SW480 (cell line): ENCODE results near the gene COTL1.

ENCODE experiments used
- DNase-seq: peaks from one replicate; pipeline ENCODE4 v3.0.0-alpha.2; 2016; ENCODE audit warnings: low spot score

The COTL1 gene

GRCh38 chr16:84614073-84614459 is 3.8 kb downstream of the COTL1 start:
- no peak for DNase-seq

DNA sequence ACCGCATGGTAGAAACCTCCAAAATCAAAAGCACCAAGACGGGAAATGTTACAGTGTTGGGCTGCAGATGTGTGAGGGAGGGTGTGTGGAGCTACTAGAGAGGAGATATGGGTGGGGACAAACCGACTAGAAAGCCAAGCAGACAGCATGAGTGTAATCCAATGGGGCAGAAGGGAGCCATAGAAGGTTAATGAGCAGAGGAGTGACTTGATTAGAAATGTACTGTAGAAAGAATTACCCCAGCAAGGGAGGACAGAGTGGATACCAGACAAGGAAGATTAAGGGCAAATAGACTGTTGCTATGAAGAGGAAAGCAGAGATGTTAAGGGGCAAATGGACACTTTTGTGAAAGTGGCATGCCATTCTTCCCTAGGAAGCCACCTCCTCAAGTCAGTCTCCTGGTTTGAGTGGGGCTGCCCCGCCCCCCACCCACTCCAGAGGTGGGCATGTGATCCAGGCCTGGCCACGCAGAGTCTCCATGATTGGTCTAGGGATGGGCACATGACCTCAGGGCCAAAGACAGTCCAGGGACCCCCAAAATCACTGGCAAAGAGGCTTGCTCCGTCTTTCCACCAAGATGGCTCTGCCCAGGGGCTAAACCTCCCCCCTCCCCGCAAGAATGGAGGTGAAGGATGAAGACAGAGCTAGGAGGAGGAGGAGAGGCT is 4.3 kb downstream of the COTL1 start:
- DNase-seq: no peak

DNA sequence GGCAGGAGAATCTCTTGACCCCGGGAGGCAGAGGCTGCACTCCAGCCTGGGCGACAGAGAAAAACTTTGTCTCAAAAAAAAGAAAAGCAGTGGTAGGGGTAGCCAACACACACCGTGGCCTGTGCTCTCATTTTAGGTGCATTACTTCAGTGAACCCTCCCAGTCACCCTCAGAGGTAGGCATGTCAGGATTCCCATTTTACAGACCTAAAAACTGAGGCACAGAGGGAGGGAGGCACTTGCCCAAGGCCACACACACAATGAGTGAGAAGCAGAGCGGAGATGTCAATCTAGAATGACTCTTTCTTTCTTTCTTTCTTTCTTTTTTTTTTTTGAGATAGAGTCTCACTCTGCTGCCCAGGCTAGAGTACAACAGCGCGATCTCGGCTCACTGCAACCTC is 5.2 kb downstream of the COTL1 start:
- no peak for DNase-seq

- DNase-seq: no peak
Measured at GRCh38 chr16:84611041-84611440, 6.8 kb downstream of the COTL1 start.

- DNase-seq: no peak
Measured at GRCh38 chr16:84610376-84610775, 7.5 kb downstream of the COTL1 start.

DNA sequence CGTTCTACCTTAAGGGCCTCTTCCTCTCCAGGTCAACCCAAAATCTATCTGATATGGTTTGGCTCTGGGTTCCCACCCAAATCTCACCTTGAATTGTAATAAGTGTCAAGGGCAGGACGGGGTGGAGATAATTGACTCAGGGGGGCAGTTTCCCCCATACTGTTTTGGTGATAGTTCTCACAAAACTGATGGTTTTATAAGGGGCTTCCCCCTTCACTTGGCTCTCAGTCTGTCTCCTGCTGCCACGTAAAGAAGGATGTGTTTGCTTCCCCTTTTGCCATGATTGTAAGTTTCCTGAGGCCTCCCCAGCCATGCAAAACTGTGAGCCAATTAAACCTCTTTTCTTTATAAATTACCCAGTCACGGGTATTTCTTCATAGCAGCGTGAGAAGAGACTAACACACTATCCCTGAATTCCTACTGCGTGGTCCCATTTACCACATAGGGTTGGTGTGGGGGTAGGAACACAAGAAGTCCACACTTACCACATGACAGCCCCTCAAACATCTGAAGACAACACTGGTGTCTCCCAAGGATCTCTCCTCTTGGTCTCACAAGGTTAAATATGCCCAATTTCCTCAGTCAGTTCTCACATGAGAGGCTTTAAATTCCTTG is 8.2 kb downstream of the COTL1 start:
- DNase-seq: no peak

DNA sequence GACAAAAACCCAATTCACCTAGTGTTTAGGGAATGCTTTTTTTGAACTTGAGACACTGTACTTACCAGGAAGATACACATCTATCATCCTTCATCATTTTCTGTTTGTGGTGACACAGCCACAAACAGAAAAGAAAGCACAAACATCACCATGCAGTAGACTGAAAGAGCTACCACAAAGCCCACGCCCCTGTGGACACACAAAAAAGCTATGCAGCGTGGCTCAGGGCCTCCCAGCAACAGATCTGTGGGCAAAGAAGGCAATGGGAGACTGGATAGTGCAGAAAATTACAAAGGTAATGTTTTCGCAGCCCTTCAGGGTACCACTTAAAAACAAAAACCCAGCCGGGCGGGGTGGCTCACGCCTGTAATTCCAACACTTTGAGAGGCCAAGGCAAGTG is 9.6 kb downstream of the COTL1 start:
- DNase-seq: no peak

DNA sequence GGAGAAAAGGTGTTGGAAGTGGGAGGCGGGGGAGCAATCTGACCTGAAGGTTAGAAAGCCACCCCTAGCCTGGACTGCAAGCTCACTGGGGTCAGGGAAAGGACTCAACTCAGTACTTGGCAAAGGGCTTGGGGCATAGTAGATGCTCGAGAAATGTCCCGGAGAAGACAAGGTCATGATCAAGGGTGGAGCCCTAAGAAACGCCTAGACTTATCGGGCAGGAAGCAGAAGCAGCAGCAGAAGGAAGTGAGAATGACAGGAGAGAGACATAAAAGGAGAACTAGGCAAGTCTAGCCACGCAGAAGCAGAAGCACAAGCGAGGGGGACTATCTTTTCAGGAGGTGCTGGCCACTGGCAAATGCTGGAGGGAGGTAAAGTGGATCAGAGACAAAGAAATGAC is 10.2 kb downstream of the COTL1 start:
- DNase-seq: no peak

- DNase-seq: no peak
Measured at GRCh38 chr16:84607061-84607460, 10.8 kb downstream of the COTL1 start.

DNA sequence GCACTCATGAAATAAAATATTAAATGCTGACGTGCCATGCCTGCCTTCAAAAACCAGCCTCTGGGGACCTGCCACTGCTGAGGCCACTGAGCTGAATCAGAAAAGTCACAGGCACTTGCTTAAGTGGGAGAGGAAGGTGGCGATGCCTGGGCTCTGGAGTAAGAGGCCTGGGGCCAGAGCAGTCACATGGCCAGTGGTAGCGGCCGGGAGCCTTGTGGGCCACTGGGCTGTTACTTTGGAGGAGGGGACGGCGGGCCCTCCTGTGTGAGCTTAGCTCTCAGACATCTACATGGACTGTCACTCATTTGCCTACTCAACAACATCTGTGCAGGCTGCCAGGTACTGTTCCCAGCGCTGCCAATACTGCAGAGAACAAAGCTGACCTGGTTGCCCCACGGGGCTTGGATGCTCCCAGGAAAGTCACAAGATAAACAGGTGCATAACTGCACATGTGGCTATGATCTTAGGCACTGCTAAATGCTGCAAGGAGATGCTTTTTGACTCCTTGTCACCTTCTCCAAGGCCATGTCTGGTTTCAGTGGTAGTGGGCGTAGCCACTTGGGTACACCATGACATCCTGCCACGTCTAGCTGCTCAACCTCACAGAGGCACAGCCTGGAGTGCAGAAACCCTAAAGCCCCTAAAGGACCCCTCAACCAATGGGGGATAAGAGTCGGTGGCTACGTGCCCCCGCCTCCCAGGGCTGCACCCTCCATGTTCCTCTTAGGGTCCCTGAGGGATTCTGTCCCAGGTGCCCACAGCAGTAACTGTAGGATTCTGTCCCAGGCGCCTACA is 11.6 kb downstream of the COTL1 start:
- DNase-seq: no peak

GRCh38 chr16:84605339-84605848 is 12.5 kb downstream of the COTL1 start:
- DNase-seq: no peak

DNA sequence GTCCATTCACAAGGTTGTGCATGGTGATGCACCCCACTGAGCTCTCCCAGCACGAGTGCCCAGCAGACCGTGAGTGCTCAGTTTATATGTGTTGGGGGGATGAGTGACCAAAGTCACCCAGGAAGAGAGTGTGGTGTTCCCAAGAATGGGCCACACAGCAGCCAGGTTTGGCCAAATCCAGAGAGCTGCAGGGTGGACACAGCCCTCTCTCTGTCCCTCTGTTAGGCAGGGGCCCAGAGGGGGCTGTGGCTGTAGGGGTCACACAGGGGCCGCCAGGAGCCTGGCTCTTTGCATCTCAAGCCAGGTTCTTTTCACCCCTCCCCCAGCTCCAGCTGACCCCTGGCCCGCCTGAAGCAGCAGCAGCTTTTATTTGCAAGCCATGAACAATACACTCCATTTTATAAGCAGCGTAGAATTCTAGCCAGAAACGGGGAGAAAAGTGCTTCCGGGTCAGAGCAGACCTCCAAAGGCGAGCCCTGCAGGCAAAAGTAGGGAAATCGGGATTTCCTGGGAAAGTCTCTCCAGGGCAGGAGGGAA is 13.3 kb downstream of the COTL1 start:
- DNase-seq: no peak

DNA sequence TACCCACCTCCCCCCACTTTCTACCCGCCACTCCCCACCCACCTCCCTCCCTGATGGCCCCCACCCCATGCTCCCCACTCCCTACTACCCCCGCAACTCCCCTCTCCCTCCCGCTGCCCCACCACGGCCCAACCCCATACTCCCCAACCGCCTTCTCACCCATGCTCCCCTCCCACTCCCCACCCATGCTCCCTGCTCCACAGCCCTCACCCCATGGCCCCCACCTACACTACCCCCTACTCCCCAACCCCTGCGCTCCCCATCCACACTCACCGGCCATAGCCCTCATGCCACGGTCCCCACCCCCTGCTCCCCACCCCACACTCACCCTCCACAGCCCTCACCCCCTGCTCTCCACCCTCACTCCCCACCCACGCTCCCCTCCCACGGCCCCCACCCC is 13.9 kb downstream of the COTL1 start:
- DNase-seq: no peak

- DNase-seq: no peak
Measured at GRCh38 chr16:84603140-84603816, 14.6 kb downstream of the COTL1 start.

DNA sequence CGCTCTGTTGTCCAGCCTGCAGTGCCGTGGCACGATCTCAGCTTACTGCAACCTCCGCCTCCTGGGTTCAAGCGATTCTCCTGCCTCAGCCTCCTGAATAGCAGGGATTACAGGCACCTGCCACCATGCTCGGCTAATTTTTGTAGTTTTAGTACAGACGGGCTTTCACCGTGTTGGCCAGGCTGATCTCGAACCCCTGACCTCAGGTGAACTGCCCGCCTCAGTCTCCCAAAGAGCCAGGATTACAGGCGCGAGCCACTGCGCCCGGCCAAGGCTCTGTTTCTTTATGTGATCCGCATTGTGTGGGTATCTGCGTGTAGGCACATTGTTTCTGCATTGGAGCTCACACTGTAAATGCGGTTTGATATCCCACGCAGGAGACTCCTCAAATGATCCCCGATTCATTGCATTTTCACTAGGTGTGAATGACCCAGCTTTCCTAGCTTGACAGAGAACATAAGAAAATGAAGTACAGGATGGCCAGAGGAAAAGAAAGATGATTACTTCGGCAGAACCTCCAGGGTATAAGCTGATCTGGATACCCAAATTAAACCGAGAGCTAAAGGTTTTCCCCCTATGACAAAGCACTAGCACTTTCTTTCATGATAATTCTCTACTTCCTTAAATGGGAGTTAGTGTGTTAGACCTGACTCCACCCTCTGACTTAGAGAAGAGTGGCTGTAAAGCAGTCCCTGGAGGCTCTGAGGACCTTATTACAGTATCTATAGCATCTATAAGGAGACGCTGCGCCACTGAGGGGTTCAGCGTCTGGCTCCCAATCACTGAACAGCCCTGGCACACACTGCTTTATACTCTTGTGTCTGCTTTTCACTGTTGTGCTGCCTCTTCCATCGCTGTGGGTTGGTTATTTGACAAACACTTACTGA is 17.3 kb downstream of the COTL1 start:
- no peak for DNase-seq

DNA sequence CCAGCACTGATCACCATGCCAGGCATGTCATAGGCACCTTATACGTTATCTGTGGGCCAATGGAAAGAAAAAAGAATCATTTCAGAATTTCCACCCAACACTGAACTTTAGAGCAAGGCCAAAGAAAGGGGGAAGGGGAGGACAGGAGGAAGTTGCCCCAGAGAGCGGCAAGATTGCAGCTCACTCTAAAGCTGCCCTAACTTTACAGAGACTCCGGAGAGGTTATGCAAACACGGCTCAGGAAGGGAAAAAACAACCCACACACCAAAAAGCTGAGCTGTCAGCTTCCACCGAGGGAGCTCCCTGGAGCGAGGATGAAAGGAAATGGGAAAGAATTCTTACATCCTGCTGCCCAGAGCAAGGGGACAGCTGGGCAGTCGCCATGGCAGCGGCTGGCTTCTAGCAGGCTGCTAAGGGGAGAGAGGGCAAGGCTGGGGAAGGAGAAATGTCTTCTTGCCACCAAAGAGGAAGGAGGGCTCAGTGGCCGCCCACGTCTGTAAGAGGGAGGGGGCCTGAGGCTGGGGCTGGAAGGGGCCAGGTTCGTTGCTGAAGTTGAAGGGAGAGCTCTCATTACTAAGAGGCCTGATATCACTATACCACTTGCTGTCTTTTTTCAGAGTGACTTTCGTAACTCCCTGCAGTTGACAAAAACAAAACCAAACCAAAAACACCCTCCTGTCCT is 18.2 kb downstream of the COTL1 start:
- DNase-seq: peak; percentile 20

DNA sequence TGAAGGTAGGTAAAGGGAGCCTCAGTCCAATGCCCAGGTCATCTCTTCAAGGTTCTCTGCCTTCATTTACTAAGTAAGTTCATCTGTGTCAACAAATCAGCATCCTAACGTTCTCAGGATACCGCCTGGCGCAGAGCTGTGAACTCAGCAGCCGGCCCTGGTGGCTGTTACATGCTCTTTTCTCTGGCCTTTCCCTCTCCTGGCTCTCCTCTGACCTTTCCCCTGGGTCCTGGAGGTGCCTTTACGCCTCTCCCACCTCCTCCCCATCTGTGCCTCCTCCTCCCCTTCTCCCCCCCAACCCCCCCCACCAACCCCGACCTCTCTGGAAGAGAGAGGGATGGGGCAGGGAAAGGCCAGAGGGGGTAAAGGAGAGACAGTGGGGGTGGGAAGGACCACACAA is 19.5 kb downstream of the COTL1 start:
- DNase-seq: no peak

DNA sequence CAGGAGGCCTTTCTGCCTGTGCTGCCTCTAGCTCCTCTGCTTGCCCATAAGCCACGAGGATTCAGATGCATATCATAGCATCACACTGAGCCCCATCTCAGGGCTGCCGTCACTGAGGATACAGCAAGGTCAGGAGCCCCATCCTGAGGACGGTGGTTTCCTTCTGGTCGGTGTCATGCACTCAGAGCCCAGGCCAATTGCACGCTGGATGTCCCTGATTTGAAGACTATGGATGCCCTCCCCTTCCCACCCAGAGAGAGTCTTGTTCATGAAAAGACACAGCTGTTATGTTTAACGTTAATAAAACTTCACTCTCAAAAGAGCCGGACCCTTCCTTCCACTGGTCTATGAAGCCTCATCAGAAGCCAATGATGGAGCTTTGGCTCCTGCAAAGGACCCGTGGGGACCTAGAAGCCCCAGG is 19.9 kb downstream of the COTL1 start:
- DNase-seq: no peak

- no peak for DNase-seq
Measured at GRCh38 chr16:84597528-84597896, 20.4 kb downstream of the COTL1 start.

DNA sequence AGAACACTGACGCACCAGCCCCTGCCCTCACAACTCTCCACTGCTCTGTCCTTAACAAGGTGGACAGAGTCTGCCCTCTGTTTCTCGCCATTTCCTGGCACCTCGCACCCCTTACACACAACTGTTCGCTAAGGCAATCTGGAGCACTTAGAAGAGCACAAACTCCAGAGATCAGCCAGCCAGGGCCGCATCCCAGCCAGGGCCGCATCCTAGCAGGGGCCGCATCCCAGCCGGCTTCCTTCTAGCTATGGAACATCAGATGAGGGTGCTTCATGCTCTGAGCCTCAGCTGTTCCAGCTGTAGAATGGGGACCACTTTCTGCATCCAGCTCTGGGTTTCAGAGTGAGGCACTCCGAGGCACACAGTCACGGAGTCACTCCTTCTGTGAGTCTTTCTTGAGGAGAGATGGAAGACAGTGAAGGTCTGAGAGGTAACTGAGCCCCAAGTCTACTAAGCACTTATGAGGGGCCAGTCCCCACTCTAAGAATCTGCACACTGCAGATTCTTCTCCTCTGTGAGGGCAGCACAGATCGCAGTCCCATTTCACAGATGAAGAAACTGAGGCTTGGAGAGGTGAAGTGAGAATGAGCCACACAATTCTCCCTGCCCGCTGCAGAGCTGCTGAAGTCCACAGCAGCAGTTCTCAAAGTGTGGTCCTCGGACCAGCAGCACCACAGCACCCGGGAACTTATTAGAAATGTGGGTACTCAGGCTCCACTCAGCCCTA is 20.9 kb downstream of the COTL1 start:
- DNase-seq: no peak
